GM15510 (cell line): ENCODE measurements around the gene ZNF791.
A peak's percentile ranks its signal among the peaks of the same experiment; 100 is the strongest.

Source experiments
- POLR2A ChIP-seq: IDR thresholded peaks from 3 replicates; pipeline ENCODE4 v1.6.1; 2011; ENCODE audit warnings: borderline replicate concordance; ENCODE audit not compliant: insufficient read length; ENCODE audit errors: extremely low read depth

ZNF791 gene

GRCh38 chr19:12652219-12652618 is 41.5 kb downstream of the ZNF791 start:
- no peak for TF ChIP-seq POLR2A

- no peak for TF ChIP-seq POLR2A
These were observed 44.8 kb downstream of the ZNF791 start for GRCh38 chr19:12655546-12655945.

GRCh38 chr19:12656899-12657571 is 46.3 kb downstream of the ZNF791 start:
- TF ChIP-seq POLR2A: no peak

GRCh38 chr19:12657966-12658365 is 47.2 kb downstream of the ZNF791 start:
- TF ChIP-seq POLR2A: no peak

- TF ChIP-seq POLR2A: no peak
These were observed 50.3 kb downstream of the ZNF791 start for GRCh38 chr19:12660980-12661379.

GRCh38 chr19:12664406-12665280 is 53.9 kb downstream of the ZNF791 start:
- no peak for TF ChIP-seq POLR2A

DNA sequence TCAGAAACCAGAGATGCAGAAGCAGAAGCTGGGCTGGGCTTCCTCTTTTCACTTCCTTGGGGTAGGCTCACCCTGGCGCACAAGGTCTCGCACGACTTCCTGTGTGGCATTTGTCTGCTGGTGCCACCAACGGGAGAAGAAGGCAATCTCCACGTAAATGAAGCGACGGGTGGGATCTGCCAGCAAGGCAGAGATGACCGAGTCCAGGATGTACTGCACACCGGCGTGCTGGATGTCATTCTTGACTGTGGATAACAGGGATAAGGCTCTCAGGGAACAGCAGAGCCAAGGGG is 54.5 kb downstream of the ZNF791 start:
- TF ChIP-seq POLR2A: peak; percentile 31

- no peak for TF ChIP-seq POLR2A
These were observed 55.0 kb downstream of the ZNF791 start for GRCh38 chr19:12665671-12666264.

DNA sequence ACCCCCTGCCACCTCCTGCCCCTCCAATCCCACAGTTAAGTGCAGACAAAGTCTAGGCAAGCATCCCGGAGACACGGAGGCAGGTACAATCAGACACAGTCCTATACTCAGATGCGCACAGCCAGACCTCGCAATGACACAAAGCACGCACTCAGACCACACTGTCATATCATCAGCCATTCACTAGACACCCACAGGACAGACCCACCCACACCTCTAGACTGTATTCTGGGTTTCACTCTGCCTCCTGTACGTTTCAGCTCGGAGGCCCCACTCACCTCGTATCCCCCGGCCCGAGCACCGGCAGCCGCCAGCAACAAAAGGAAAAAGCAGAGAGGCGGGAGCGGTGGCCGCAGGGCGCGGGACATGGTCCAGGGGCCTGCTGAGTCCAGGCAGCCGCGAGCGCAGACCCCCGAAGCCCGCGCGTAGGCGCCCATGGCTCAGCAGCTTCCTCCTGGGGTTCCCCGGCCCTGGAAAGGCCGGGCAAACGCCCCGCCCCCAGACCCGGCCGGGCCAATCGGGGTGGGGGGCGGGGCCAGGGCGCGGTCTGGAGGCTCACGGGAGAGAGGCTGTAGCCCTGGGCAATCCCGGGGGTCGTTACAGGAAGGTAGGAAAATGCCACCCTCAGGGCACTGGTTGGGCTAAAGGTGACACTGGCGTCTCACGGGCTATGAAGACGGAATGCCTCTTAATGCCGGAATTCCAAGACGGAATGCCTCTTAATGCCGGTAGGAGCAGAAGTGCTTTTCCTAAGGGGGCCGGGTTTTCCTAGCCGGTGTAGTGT is 55.7 kb downstream of the ZNF791 start, which contains the start of the genes MAN2B1 and WDR83:
Gene MAN2B1 (minus strand): TSS at position 478 of the 784 bp plus-strand sequence. CDS start 41 bp downstream, at position 437.
Gene WDR83 (plus strand): TSS at position 543 of the 784 bp plus-strand sequence. CDS start 2,984 bp downstream, outside the sequence.
- peak; percentile 68 for TF ChIP-seq POLR2A

DNA sequence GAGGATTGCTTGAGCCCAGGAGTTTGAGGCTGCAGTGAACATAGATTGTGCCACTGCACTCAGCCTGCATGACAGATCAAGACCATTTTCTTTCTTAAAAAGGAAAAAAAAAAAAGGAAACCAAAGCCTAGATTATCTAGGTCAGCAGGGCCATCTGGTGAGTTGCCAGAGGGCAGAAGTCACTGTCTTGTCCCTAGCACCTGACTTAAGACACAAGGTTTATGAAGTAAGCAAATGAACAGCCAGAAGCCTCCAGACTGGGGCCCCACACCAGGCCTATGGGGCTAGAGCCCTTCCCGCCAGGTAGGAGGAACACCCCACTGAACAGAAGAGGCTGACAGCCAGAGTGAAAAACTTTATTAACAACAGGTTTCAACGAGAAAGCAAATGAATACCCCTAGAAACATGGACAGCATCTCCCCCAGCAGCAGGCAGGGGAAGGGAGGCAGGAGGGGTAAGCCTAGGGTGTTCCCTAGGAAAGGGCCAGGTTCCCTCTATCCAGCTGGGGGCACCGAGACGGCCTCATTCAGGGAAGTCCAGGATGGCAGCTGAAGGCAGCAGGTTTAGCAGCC is 57.1 kb downstream of the ZNF791 start:
- TF ChIP-seq POLR2A: no peak

DNA sequence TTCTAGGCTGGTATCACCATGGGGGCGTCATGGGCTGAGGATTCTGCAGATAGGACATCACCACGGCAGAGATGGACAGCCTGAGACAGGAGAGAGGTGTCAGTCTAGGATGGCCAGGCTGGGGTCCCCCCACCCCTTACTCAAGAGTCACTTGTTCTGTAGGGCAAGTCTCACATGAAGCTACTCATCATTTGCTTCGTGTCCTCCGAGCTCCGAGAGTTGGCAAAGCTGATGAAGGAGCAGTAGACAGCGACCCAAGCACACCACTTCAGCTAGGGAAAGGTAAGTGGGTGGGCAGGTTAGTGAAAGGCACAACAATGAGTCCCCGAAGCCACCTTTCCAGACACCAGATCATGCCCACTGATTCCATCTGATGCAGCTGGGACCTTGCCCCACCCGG is 57.6 kb downstream of the ZNF791 start:
- no peak for TF ChIP-seq POLR2A

- TF ChIP-seq POLR2A: no peak
These were observed 58.2 kb downstream of the ZNF791 start for GRCh38 chr19:12668932-12669269.

DNA sequence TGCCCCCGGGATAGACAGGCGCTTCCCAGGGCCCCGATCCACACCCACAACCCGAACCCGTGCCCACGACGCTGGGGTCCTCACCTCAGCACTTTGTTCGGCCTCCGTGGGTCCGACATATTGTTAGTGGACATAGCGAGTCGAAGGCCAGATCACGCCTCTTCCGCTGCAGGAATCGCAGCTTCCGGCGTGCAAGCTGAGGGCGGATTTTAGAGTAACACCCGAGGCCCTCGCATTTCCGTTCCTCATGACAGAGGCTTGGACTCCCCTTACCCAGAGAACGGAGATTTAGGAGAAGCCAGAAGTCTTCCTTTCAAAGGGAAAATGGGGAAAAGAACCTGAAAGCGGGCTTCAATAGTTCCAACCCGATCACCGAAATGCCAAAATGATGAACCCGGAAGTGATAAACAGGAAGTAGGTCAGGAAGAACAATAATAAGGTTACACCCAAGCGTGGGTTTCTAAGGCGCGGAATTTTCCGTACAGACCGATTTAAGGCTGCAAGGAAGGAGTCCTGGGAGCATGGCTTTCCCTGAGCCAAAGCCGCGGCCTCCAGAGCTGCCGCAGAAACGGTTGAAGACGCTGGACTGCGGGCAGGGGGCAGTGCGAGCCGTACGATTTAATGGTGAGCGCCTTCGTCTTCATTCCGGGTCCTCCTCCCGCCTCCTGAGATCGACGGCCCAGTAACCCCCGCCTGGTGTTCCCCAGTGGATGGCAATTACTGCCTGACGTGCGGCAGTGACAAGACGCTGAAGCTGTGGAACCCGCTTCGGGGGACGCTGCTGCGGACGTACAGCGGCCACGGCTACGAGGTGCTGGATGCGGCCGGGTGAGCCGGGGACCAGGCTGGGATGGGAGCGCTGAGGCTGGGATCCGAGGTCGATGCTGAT is 58.8 kb downstream of the ZNF791 start:
- TF ChIP-seq POLR2A: peak; percentile 57

DNA sequence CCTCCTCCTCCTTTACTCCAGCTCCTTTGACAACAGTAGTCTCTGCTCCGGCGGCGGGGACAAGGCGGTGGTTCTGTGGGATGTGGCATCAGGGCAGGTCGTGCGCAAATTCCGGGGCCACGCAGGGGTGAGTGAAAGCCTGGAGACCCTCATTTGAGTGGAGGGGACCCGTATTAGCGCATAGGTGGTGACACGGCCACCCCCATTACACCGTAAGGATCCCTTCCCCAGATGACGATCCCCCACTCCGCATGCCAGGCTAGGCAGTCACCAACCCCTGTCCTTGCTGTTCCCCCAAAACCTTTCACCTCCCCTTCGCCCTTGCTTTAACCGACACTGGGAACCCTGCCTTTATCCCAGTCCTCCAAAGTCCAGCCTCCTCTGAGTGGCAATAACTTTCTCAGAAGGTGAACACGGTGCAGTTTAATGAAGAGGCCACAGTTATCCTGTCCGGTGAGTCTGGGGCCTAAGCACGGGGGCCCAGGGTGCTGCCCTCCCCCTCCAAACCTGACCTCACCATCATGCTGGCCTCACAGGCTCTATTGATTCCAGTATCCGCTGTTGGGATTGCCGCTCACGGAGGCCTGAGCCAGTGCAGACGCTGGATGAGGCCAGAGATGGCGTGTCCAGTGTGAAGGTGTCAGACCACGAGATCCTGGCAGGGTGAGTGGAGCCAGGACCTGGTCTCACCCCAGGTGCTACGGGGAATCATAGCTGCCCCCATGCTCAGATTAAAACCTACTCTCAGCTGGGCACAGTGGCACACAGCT is 59.6 kb downstream of the ZNF791 start:
- no peak for TF ChIP-seq POLR2A

GRCh38 chr19:12672744-12673143 is 62.0 kb downstream of the ZNF791 start:
- TF ChIP-seq POLR2A: no peak
